Mesodermal cell (in vitro differentiated cells): ENCODE data around the gene LRRC32.
"Not testable (repeated sequence)": the region's sequence is repeated elsewhere in the genome, so short reads cannot be mapped to it uniquely, and the experiment has no call there.

Experiments used
- H3K27ac ChIP-seq: 2 replicates; pipeline ENCODE4 v1.7.0; 2013; ENCODE audit warnings: mild to moderate bottlenecking, low read depth, low read length, moderate library complexity; ENCODE audit not compliant: severe bottlenecking
- H3K36me3 ChIP-seq: 2 replicates; pipeline ENCODE4 v1.7.1; 2013; ENCODE audit warnings: mild to moderate bottlenecking, low read length, moderate library complexity; ENCODE audit not compliant: control insufficient read depth, insufficient read depth
- H3K4me1 ChIP-seq: one replicate; pipeline ENCODE4 v1.7.1; 2013; ENCODE audit warnings: mild to moderate bottlenecking, low read length; ENCODE audit not compliant: insufficient read depth, control insufficient read depth, poor library complexity, severe bottlenecking
- H3K4me3 ChIP-seq: 2 replicates; pipeline ENCODE4 v1.7.0; 2013; ENCODE audit warnings: low read length, control low read depth, mild to moderate bottlenecking; ENCODE audit not compliant: insufficient read depth, poor library complexity, severe bottlenecking; ENCODE audit errors: extremely low read depth
- H3K9me3 ChIP-seq: 2 replicates; pipeline ENCODE4 v1.7.1; 2013; ENCODE audit warnings: mild to moderate bottlenecking, low read length, moderate library complexity; ENCODE audit not compliant: control insufficient read depth
- WGBS, 2 experiments: methylation state at CpG; one replicate each; pipeline ENCODE4 v1.1.5; 2013; ENCODE audit warnings: missing lambda C conversion rate in 2 of 2; ENCODE audit not compliant: insufficient coverage in 2 of 2; 5-methylcytosine and 5-hydroxymethylcytosine counted together

Gene LRRC32

GRCh38 chr11:76620489-76620888, 50.1 kb downstream of the LRRC32 start:
- WGBS, 2 experiments, result no CpG with 5 or more reads among the region's 2 CpGs
- Histone ChIP-seq H3K27ac (no peak overlapping the region), H3K4me3 (no peak overlapping the region), H3K36me3 (no peaks in the 10 kb centered on the region), H3K4me1 (peaks cover 36% of the 10 kb centered on the region), H3K9me3 (peaks cover 9% of the 10 kb centered on the region)

DNA sequence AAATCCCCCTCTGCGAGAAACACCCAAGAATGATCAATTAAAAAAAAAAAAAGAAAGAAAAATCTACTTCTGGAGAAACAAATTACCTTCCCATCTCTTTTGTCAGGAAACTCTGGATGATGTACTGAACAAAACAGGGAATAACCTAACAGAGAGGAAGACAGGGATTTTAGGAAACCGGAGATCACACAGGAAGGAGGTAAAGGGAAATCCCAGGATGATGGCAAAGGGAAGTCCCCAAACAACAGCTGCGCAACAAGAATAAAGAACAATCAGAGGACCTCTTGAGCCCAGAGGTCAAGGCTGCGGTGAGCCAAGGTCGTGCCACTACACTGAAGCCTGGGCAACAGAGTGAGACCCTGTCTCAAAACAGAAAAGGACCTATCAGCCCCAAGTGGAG, 50.7 kb downstream of the LRRC32 start:
- peaks cover 36% of the 10 kb centered on the region for H3K4me1 ChIP-seq
- not testable (repeated sequence) for H3K27ac ChIP-seq, H3K9me3 ChIP-seq, H3K4me3 ChIP-seq, H3K36me3 ChIP-seq
- no CpG with 5 or more reads among the region's 5 CpGs for WGBS, 2 experiments

GRCh38 chr11:76617553-76618265, 52.8 kb downstream of the LRRC32 start:
- Histone ChIP-seq H3K36me3 (no peaks in the 10 kb centered on the region), H3K4me1 (peaks cover 25% of the 10 kb centered on the region), H3K4me3 (no peak overlapping the region), H3K9me3 (peaks cover 4% of the 10 kb centered on the region), H3K27ac (no peak overlapping the region)
- WGBS, 2 experiments, result 89 to 90% methylated on average over 3 of the region's 7 CpGs

GRCh38 chr11:76616676-76617552, 53.6 kb downstream of the LRRC32 start:
- H3K4me3 ChIP-seq, result no peak overlapping the region
- H3K27ac ChIP-seq, result no peak overlapping the region
- no peaks in the 10 kb centered on the region for H3K36me3 ChIP-seq
- peaks cover 19% of the 10 kb centered on the region for H3K4me1 ChIP-seq
- peaks cover 4% of the 10 kb centered on the region for H3K9me3 ChIP-seq
- 88 to 93% methylated on average over 8 of the region's 10 CpGs for WGBS, 2 experiments

GRCh38 chr11:76615950-76616349, 54.6 kb downstream of the LRRC32 start:
- no peak overlapping the region for H3K27ac ChIP-seq
- H3K4me3 ChIP-seq, result no peak overlapping the region
- 87 to 92% methylated on average over 4 of the region's 4 CpGs for WGBS, 2 experiments
- peaks cover 24% of the 10 kb centered on the region for H3K4me1 ChIP-seq
- H3K9me3 ChIP-seq, result peaks cover 4% of the 10 kb centered on the region
- no peaks in the 10 kb centered on the region for H3K36me3 ChIP-seq

GRCh38 chr11:76614471-76615179, 55.9 kb downstream of the LRRC32 start:
- Histone ChIP-seq H3K4me1 (peaks cover 33% of the 10 kb centered on the region), H3K4me3 (no peak overlapping the region), H3K9me3 (peaks cover 4% of the 10 kb centered on the region), H3K27ac (peak overlapping the region; percentile 66), H3K36me3 (no peaks in the 10 kb centered on the region)
- 91 to 92% methylated on average over 12 of the region's 12 CpGs for WGBS, 2 experiments

GRCh38 chr11:76613901-76614300, 56.6 kb downstream of the LRRC32 start:
- no peak overlapping the region for H3K4me3 ChIP-seq
- peak overlapping the region; percentile 66 for H3K27ac ChIP-seq
- peaks cover 33% of the 10 kb centered on the region for H3K4me1 ChIP-seq
- H3K9me3 ChIP-seq, result peaks cover 4% of the 10 kb centered on the region
- 92 to 93% methylated on average over 4 of the region's 4 CpGs for WGBS, 2 experiments
- H3K36me3 ChIP-seq, result no peaks in the 10 kb centered on the region

DNA sequence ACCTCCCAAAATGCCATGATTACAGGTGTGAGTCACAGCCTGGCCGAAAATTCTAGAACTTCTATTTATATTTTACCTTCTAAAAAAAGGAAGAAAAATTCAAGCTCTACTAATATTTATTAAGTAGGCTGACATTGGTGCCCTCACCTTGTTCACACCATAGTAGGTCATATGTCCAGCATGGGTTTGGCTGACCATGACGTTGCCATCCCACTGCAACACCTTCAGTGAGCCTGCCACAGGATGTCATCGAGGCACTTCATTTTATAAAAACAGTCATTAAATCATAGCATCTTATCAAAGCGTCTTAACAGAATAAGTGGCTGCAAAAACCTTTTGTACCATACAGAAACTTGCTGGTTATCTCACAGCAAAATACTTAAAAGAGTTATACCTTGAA, 58.3 kb downstream of the LRRC32 start:
- Histone ChIP-seq H3K4me3 (no peak overlapping the region), H3K36me3 (no peaks in the 10 kb centered on the region), H3K27ac (no peak overlapping the region), H3K9me3 (no peaks in the 10 kb centered on the region), H3K4me1 (peaks cover 33% of the 10 kb centered on the region)
- 93 to 96% methylated on average over 2 to 3 of the region's 4 CpGs for WGBS, 2 experiments

DNA sequence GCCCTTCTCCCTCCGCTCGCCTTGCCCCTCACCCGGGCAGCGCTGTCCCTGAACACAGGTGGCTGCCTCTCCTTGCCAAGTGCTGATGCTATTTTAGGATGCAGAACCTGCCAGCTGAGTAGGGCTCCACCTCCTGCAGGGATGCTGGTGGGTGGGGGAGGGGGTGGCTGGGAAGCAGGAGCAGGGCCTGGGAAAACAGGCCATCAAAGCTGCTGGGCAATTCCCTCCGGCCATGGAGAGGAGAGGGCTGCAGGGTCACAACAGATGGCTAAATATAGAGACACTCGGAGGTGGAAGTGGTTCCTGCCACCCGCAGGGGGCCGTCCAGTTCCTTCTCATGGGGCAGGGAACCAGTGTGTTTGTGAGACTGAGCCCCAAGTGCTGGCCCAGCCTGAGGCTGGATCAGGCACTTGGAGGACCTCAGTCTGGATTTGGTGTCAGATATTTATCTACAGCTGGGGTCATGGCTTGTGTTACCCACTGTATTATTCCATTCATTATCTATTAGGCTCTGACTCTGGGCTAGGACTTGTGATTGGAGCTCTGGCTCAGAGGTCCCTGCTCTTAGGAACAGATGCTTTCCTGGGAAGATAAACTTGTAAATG, 59.6 kb downstream of the LRRC32 start:
- peaks cover 37% of the 10 kb centered on the region for H3K4me1 ChIP-seq
- 56 to 62% methylated on average over 6 of the region's 8 CpGs for WGBS, 2 experiments
- peak overlapping the region; percentile 77 for H3K27ac ChIP-seq
- no peak overlapping the region for H3K4me3 ChIP-seq
- no peaks in the 10 kb centered on the region for H3K9me3 ChIP-seq
- H3K36me3 ChIP-seq, result no peaks in the 10 kb centered on the region

GRCh38 chr11:76610371-76610770, 60.2 kb downstream of the LRRC32 start:
- WGBS, 2 experiments, result 96 to 97% methylated on average over 3 to 4 of the region's 4 CpGs
- Histone ChIP-seq H3K4me1 (peaks cover 37% of the 10 kb centered on the region), H3K4me3 (no peak overlapping the region), H3K27ac (peak overlapping the region; percentile 77), H3K9me3 (peaks cover 5% of the 10 kb centered on the region), H3K36me3 (no peaks in the 10 kb centered on the region)
